SK-N-SH (cell line): ENCODE results near the gene PRKAG1.

Experiments
- EP300 ChIP-seq, 2 experiments: IDR thresholded peaks; 2 replicates each; pipeline versions ENCODE4 v1.4.0 to v1.6.1; 2012; ENCODE audit warnings: borderline replicate concordance in 1 of 2, low read depth in 1 of 2, low read length in 1 of 2
- EZH2phosphoT487 ChIP-seq: fragments of 200-600 bp; sonication (generic); IDR thresholded peaks from 2 replicates; pipeline ENCODE4 v1.6.1; 2017; ENCODE audit warnings: low read depth, mixed run types, mild to moderate bottlenecking, antibody characterized with exemption, moderate library complexity, borderline replicate concordance
- FOXJ3 ChIP-seq: sonication (generic); formaldehyde crosslinking; IDR thresholded peaks from 2 replicates; pipeline ENCODE4 v1.5.1; 2020; ENCODE audit warnings: mild to moderate bottlenecking, missing genetic modification reagents
- GATA2 ChIP-seq: sonication (generic); formaldehyde crosslinking; IDR thresholded peaks from 2 replicates; pipeline ENCODE4 v1.5.0; 2020; ENCODE audit warnings: mild to moderate bottlenecking, missing genetic modification reagents
- JUND ChIP-seq: IDR thresholded peaks from 2 replicates; pipeline ENCODE4 v1.4.0; 2012
- SIN3A ChIP-seq: IDR thresholded peaks from 2 replicates; pipeline ENCODE4 v1.6.1; 2012; ENCODE audit warnings: low read depth, mild to moderate bottlenecking, low read length, moderate library complexity, borderline replicate concordance
- YY1 ChIP-seq: IDR thresholded peaks from 2 replicates; pipeline ENCODE4 v1.4.0; 2012; ENCODE audit warnings: low read depth, mild to moderate bottlenecking
- TF ChIP-seq, protein P1 (sequence below): fragments of 150-350 bp; IDR thresholded peaks from 2 replicates; pipeline ENCODE4 v1.6.1; 2017; ENCODE audit warnings: antibody characterized with exemption, low read length, low read depth, borderline replicate concordance
- TF ChIP-seq, protein P2 (sequence below): fragments of 200-600 bp; sonication (generic); IDR thresholded peaks from 2 replicates; pipeline ENCODE4 v1.6.1; 2017; ENCODE audit warnings: antibody characterized with exemption, mild to moderate bottlenecking, moderate library complexity
- TF ChIP-seq, protein P3 (sequence below): IDR thresholded peaks from 2 replicates; pipeline ENCODE4 v1.4.0; 2012; ENCODE audit warnings: low read depth, borderline replicate concordance
- TF ChIP-seq, protein P4 (sequence below): IDR thresholded peaks from 2 replicates; pipeline ENCODE4 v1.6.1; 2012; ENCODE audit warnings: mild to moderate bottlenecking, low read depth, low read length, moderate library complexity
- TF ChIP-seq, protein P5 (sequence below): fragments of 150-350 bp; IDR thresholded peaks from 2 replicates; pipeline ENCODE4 v1.6.1; 2016; ENCODE audit warnings: mild to moderate bottlenecking, low read depth, low read length

DNA sequence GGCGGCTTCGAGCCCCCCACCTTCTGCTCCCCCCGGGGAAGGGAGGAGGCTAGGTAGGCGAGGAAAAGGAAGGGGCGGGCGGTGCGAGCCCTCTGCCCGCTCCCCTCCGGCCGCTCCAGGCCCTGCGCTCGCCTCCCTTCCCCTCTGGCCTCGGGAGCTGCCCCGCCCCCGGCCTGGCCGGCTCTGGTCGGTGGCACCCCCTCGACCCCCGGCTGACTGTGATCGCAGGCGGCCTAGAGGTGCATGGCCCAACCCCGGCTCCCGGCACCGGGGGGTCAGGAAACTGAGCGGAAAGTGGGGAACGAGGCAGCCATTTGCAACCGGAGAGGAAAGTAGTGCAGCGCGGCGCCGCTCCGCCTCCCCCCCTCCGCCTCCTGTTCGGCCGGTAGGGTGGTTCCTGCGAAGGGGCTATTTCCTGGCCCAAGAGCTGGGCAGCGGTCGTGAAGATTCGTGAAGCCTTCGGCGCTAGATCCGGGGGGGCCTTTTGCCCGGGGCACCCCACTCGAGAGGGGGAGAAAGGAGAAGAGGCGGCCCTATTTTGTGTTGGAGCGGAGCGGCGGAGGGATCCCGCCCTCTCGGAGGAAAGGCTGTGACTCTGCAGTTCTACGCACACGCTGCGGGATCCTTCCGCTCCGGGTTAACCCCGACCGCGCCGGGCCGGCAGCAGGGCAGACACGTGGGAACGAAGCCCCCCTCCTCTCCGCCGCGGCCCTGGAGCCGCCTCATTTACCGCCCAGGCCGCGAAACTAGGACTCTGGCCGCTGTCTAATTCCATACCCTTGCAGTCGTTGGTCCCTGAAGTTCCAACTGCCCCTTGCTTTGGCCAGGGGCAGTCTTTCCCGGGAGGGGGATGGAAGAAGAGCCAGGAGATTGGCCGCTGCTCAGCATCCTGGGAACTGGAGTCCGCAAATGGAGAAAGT lies 41.9 kb upstream of the PRKAG1 start, which contains the start of gene KMT2D:
- TF ChIP-seq EZH2phosphoT487: no peak
- TF ChIP-seq, protein P1, sequence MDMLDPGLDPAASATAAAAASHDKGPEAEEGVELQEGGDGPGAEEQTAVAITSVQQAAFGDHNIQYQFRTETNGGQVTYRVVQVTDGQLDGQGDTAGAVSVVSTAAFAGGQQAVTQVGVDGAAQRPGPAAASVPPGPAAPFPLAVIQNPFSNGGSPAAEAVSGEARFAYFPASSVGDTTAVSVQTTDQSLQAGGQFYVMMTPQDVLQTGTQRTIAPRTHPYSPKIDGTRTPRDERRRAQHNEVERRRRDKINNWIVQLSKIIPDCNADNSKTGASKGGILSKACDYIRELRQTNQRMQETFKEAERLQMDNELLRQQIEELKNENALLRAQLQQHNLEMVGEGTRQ: no peak
- TF ChIP-seq, protein P2, sequence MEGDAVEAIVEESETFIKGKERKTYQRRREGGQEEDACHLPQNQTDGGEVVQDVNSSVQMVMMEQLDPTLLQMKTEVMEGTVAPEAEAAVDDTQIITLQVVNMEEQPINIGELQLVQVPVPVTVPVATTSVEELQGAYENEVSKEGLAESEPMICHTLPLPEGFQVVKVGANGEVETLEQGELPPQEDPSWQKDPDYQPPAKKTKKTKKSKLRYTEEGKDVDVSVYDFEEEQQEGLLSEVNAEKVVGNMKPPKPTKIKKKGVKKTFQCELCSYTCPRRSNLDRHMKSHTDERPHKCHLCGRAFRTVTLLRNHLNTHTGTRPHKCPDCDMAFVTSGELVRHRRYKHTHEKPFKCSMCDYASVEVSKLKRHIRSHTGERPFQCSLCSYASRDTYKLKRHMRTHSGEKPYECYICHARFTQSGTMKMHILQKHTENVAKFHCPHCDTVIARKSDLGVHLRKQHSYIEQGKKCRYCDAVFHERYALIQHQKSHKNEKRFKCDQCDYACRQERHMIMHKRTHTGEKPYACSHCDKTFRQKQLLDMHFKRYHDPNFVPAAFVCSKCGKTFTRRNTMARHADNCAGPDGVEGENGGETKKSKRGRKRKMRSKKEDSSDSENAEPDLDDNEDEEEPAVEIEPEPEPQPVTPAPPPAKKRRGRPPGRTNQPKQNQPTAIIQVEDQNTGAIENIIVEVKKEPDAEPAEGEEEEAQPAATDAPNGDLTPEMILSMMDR: peak; percentile 44
- TF ChIP-seq YY1: peak; percentile 93
- TF ChIP-seq, protein P3, sequence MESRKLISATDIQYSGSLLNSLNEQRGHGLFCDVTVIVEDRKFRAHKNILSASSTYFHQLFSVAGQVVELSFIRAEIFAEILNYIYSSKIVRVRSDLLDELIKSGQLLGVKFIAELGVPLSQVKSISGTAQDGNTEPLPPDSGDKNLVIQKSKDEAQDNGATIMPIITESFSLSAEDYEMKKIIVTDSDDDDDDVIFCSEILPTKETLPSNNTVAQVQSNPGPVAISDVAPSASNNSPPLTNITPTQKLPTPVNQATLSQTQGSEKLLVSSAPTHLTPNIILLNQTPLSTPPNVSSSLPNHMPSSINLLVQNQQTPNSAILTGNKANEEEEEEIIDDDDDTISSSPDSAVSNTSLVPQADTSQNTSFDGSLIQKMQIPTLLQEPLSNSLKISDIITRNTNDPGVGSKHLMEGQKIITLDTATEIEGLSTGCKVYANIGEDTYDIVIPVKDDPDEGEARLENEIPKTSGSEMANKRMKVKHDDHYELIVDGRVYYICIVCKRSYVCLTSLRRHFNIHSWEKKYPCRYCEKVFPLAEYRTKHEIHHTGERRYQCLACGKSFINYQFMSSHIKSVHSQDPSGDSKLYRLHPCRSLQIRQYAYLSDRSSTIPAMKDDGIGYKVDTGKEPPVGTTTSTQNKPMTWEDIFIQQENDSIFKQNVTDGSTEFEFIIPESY: no peak
- no peak for TF ChIP-seq FOXJ3 (CRISPR knock-in tag)
- no peak for TF ChIP-seq GATA2 (CRISPR knock-in tag)
- TF ChIP-seq SIN3A: peak; percentile 94; the same call in 1 of the 2 replicates
- no peak for TF ChIP-seq EP300 (IDR thresholded peaks at IDR 0.05; ENCODE audit: borderline replicate concordance in 1 of 2, low read depth in 1 of 2, low read length in 1 of 2)
- TF ChIP-seq JUND: no peak; the same call in 1 of the 2 replicates
- TF ChIP-seq, protein P4, sequence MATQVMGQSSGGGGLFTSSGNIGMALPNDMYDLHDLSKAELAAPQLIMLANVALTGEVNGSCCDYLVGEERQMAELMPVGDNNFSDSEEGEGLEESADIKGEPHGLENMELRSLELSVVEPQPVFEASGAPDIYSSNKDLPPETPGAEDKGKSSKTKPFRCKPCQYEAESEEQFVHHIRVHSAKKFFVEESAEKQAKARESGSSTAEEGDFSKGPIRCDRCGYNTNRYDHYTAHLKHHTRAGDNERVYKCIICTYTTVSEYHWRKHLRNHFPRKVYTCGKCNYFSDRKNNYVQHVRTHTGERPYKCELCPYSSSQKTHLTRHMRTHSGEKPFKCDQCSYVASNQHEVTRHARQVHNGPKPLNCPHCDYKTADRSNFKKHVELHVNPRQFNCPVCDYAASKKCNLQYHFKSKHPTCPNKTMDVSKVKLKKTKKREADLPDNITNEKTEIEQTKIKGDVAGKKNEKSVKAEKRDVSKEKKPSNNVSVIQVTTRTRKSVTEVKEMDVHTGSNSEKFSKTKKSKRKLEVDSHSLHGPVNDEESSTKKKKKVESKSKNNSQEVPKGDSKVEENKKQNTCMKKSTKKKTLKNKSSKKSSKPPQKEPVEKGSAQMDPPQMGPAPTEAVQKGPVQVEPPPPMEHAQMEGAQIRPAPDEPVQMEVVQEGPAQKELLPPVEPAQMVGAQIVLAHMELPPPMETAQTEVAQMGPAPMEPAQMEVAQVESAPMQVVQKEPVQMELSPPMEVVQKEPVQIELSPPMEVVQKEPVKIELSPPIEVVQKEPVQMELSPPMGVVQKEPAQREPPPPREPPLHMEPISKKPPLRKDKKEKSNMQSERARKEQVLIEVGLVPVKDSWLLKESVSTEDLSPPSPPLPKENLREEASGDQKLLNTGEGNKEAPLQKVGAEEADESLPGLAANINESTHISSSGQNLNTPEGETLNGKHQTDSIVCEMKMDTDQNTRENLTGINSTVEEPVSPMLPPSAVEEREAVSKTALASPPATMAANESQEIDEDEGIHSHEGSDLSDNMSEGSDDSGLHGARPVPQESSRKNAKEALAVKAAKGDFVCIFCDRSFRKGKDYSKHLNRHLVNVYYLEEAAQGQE: peak; percentile 50; the same call in 1 of the 2 replicates
- TF ChIP-seq, protein P5, sequence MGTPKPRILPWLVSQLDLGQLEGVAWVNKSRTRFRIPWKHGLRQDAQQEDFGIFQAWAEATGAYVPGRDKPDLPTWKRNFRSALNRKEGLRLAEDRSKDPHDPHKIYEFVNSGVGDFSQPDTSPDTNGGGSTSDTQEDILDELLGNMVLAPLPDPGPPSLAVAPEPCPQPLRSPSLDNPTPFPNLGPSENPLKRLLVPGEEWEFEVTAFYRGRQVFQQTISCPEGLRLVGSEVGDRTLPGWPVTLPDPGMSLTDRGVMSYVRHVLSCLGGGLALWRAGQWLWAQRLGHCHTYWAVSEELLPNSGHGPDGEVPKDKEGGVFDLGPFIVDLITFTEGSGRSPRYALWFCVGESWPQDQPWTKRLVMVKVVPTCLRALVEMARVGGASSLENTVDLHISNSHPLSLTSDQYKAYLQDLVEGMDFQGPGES: no peak
